ENCODE data around the gene RPS13. TPM values are rescaled to one million over a fixed set of nuclear protein-coding genes. Genes with fewer than 3 reads are reported as not detected.

RPS13 gene
- polyA plus RNA-seq, 1 of the 3 experiments (the other 2 are of a cell fraction), result 997 TPM

DNA sequence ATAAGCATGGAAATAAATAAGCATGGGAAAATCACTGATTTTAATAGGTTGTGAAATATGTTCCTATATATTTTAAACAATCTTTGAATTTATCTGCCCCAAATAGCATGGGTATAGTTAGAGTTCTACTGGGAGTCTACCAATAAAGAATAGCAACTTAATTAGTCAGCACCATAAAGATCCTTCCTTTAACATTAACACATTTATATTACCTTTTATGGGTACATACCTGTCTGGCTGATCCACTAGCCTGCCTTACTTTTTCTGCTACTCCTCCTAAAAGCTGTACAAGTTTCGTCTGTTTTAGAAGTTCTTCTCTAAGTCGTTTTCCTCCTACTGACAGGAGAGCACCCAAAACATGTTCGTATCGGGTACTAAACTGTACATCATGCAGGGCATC is 39.8 kb upstream of the RPS13 start:
- Histone ChIP-seq H3K4me3 (ENCODE audit: low read depth in 2 of 2, low read length in 1 of 2) (no peak overlapping the region), H3K27me3 (ENCODE audit: insufficient read depth) (no peaks in the 10 kb centered on the region), H3K9ac (no peak overlapping the region), H3K27ac (ENCODE audit: low read depth in 2 of 2, low read length in 1 of 2) (no peak overlapping the region), H3K9me2 (no peaks in the 10 kb centered on the region), H3K36me3 (replicated peaks in 1 of 2; ENCODE audit: control insufficient read depth in 1 of 2, insufficient read depth in 2 of 2, low read length in 1 of 2) (peaks cover 27 to 61% of the 10 kb centered on the region in 2 experiments), H2AFZ (ENCODE audit: low read depth) (no peak overlapping the region), H3K4me1 (ENCODE audit: control insufficient read depth in 1 of 2, insufficient read depth in 2 of 2, low read depth in 1 of 2, low read length in 1 of 2) (no peaks in the 10 kb centered on the region), H4K20me1 (ENCODE audit: insufficient read depth) (no peaks in the 10 kb centered on the region), H3K79me2 (ENCODE audit: insufficient read depth) (no peaks in the 10 kb centered on the region), H3K9me3 (no peaks in the 10 kb centered on the region), H3K4me2 (no peak overlapping the region), H3F3A (replicated peaks; ENCODE audit: insufficient read depth) (peaks cover 11% of the 10 kb centered on the region)
- ChIA-PET POLR2A (no interaction called here), CTCF (no interaction called here)
- TF ChIP-seq, protein P1, sequence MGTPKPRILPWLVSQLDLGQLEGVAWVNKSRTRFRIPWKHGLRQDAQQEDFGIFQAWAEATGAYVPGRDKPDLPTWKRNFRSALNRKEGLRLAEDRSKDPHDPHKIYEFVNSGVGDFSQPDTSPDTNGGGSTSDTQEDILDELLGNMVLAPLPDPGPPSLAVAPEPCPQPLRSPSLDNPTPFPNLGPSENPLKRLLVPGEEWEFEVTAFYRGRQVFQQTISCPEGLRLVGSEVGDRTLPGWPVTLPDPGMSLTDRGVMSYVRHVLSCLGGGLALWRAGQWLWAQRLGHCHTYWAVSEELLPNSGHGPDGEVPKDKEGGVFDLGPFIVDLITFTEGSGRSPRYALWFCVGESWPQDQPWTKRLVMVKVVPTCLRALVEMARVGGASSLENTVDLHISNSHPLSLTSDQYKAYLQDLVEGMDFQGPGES (IDR thresholded peaks at IDR 0.05; ENCODE audit: low read depth, low read length), result no peak
- TF ChIP-seq RXRA (IDR thresholded peaks at IDR 0.05; ENCODE audit: borderline replicate concordance, low read depth) (no peak), NFIC (IDR thresholded peaks at IDR 0.05; ENCODE audit: borderline replicate concordance) (no peak), GATA2 (CRISPR knock-in tag; IDR thresholded peaks at IDR 0.05) (no peak)
- TF ChIP-seq, protein P2, sequence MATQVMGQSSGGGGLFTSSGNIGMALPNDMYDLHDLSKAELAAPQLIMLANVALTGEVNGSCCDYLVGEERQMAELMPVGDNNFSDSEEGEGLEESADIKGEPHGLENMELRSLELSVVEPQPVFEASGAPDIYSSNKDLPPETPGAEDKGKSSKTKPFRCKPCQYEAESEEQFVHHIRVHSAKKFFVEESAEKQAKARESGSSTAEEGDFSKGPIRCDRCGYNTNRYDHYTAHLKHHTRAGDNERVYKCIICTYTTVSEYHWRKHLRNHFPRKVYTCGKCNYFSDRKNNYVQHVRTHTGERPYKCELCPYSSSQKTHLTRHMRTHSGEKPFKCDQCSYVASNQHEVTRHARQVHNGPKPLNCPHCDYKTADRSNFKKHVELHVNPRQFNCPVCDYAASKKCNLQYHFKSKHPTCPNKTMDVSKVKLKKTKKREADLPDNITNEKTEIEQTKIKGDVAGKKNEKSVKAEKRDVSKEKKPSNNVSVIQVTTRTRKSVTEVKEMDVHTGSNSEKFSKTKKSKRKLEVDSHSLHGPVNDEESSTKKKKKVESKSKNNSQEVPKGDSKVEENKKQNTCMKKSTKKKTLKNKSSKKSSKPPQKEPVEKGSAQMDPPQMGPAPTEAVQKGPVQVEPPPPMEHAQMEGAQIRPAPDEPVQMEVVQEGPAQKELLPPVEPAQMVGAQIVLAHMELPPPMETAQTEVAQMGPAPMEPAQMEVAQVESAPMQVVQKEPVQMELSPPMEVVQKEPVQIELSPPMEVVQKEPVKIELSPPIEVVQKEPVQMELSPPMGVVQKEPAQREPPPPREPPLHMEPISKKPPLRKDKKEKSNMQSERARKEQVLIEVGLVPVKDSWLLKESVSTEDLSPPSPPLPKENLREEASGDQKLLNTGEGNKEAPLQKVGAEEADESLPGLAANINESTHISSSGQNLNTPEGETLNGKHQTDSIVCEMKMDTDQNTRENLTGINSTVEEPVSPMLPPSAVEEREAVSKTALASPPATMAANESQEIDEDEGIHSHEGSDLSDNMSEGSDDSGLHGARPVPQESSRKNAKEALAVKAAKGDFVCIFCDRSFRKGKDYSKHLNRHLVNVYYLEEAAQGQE (IDR thresholded peaks at IDR 0.05; ENCODE audit: low read depth, low read length), result no peak
- 97% methylated on average over 4 of the region's 4 CpGs for whole genome bisulfite sequencing (ENCODE audit: low lambda C conversion rate)
- DNase-seq, result no peak

DNA sequence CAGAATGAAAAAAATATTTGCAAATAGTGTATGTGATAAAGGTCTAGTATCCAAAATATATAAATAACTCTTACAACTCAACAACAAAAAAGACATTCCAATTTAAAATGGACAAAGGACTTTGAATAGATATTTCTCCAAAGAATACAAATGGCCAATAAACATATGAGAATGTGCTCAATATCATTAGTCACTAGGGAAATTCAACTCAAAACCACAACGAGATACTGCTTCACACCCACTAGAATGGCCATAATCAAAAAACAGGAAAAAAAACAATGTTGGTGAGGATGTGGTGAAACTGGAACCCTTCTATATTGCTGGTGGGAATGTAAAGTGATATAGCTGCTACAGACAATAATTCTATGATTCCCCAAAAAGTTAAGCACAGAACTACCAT is 38.6 kb upstream of the RPS13 start:
- Histone ChIP-seq H2AFZ (ENCODE audit: low read depth) (no peak overlapping the region), H3K4me3 (ENCODE audit: low read depth in 2 of 2, low read length in 1 of 2) (no peak overlapping the region), H3K4me2 (no peak overlapping the region), H3K27ac (ENCODE audit: low read depth in 2 of 2, low read length in 1 of 2) (no peak overlapping the region), H3F3A (replicated peaks; ENCODE audit: insufficient read depth) (peaks cover 16% of the 10 kb centered on the region), H3K36me3 (replicated peaks in 1 of 2; ENCODE audit: control insufficient read depth in 1 of 2, insufficient read depth in 2 of 2, low read length in 1 of 2) (peaks cover 23 to 62% of the 10 kb centered on the region in 2 experiments), H3K9me2 (no peaks in the 10 kb centered on the region), H3K9me3 (no peaks in the 10 kb centered on the region), H4K20me1 (ENCODE audit: insufficient read depth) (no peaks in the 10 kb centered on the region), H3K4me1 (ENCODE audit: control insufficient read depth in 1 of 2, insufficient read depth in 2 of 2, low read depth in 1 of 2, low read length in 1 of 2) (no peaks in the 10 kb centered on the region), H3K27me3 (ENCODE audit: insufficient read depth) (no peaks in the 10 kb centered on the region), H3K9ac (no peak overlapping the region), H3K79me2 (ENCODE audit: insufficient read depth) (no peaks in the 10 kb centered on the region)
- ChIA-PET CTCF (no interaction called here), POLR2A (no interaction called here)
- DNase-seq, result no peak
- WGBS (ENCODE audit: low lambda C conversion rate), result 85% methylated on average over 1 of the region's 1 CpG
- TF ChIP-seq NFIC (IDR thresholded peaks at IDR 0.05; ENCODE audit: borderline replicate concordance) (no peak), RFX5 (IDR thresholded peaks at IDR 0.05; ENCODE audit: low read length) (no peak), POLR2AphosphoS5 (IDR thresholded peaks at IDR 0.05; ENCODE audit: low read depth, low read length) (no peak), MXI1 (IDR thresholded peaks at IDR 0.05; ENCODE audit: low read depth, low read length) (no peak), YY1 (IDR thresholded peaks at IDR 0.05; ENCODE audit: low read depth) (no peak), RXRA (IDR thresholded peaks at IDR 0.05; ENCODE audit: borderline replicate concordance, low read depth) (no peak), TEAD4 (IDR thresholded peaks at IDR 0.05; ENCODE audit: borderline replicate concordance, insufficient read depth) (no peak), RCOR1 (IDR thresholded peaks at IDR 0.05; ENCODE audit: low read length) (no peak), FOXM1 (IDR thresholded peaks at IDR 0.05; ENCODE audit: low read depth) (no peak), RAD21 (IDR thresholded peaks at IDR 0.05; ENCODE audit: low read length) (no peak), MEF2A (IDR thresholded peaks at IDR 0.05; ENCODE audit: borderline replicate concordance, low read depth) (no peak), FOSL2 (IDR thresholded peaks at IDR 0.05; ENCODE audit: borderline replicate concordance, low read depth) (no peak)
- TF ChIP-seq, protein P3, sequence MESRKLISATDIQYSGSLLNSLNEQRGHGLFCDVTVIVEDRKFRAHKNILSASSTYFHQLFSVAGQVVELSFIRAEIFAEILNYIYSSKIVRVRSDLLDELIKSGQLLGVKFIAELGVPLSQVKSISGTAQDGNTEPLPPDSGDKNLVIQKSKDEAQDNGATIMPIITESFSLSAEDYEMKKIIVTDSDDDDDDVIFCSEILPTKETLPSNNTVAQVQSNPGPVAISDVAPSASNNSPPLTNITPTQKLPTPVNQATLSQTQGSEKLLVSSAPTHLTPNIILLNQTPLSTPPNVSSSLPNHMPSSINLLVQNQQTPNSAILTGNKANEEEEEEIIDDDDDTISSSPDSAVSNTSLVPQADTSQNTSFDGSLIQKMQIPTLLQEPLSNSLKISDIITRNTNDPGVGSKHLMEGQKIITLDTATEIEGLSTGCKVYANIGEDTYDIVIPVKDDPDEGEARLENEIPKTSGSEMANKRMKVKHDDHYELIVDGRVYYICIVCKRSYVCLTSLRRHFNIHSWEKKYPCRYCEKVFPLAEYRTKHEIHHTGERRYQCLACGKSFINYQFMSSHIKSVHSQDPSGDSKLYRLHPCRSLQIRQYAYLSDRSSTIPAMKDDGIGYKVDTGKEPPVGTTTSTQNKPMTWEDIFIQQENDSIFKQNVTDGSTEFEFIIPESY (IDR thresholded peaks at IDR 0.05; ENCODE audit: borderline replicate concordance, low read depth), result no peak
- TF ChIP-seq, protein P2 (IDR thresholded peaks at IDR 0.05; ENCODE audit: low read depth, low read length), result no peak

Data from SK-N-SH (cell line).